NCI-H446 treated with DMSO at 0.1 percent for 48 hours (cell line): ENCODE results near the gene SENP8.
A peak's percentile ranks its signal among the peaks of the same experiment; 100 is the strongest.
"Not testable (repeated sequence)": the region's sequence is repeated elsewhere in the genome, so short reads cannot be mapped to it uniquely, and the experiment has no call there.

Experiments
- DNase-seq: peaks from one replicate; lab custom pipeline; 2025; lab: John Stamatoyannopoulos, UW

SENP8 gene

GRCh38 chr15:72118017-72118978 is at the start of gene SENP8, which contains the start of gene MYO9A:
Gene SENP8 (plus strand): TSS chr15:72118403. CDS start chr15:72139624, 21,221 bp downstream.
Gene MYO9A (minus strand): TSS chr15:72118150. CDS start chr15:72046563, 71,587 bp downstream.
- DNase-seq, result peak; percentile 93

GRCh38 chr15:72068856-72069255 is 49.3 kb upstream of the SENP8 start:
- no peak for DNase-seq

- DNase-seq, result no peak
These were observed 47.3 kb upstream of the SENP8 start for GRCh38 chr15:72070817-72071447.

- not testable (repeated sequence) for DNase-seq
These were observed 46.8 kb upstream of the SENP8 start for GRCh38 chr15:72071448-72071825.

- no peak for DNase-seq
These were observed 43.7 kb upstream of the SENP8 start for GRCh38 chr15:72074335-72075060.

GRCh38 chr15:72077950-72078349 is 40.3 kb upstream of the SENP8 start:
- no peak for DNase-seq

GRCh38 chr15:72078887-72079286 is 39.3 kb upstream of the SENP8 start:
- DNase-seq, result no peak

GRCh38 chr15:72082176-72082575 is 36.0 kb upstream of the SENP8 start:
- no peak for DNase-seq

- no peak for DNase-seq
These were observed 32.0 kb upstream of the SENP8 start for GRCh38 chr15:72086010-72086697.

GRCh38 chr15:72086920-72087648 is 31.1 kb upstream of the SENP8 start:
- no peak for DNase-seq

- no peak for DNase-seq
These were observed 26.2 kb upstream of the SENP8 start for GRCh38 chr15:72092006-72092405.

GRCh38 chr15:72092691-72093090 is 25.5 kb upstream of the SENP8 start:
- no peak for DNase-seq

GRCh38 chr15:72096796-72097195 is 21.4 kb upstream of the SENP8 start:
- no peak for DNase-seq

- no peak for DNase-seq
These were observed 20.2 kb upstream of the SENP8 start for GRCh38 chr15:72098040-72098439.

- DNase-seq, result no peak
These were observed 19.0 kb upstream of the SENP8 start for GRCh38 chr15:72099155-72099554.

GRCh38 chr15:72100551-72100950 is 17.7 kb upstream of the SENP8 start:
- DNase-seq, result not testable (repeated sequence)

- DNase-seq, result no peak
These were observed 13.1 kb upstream of the SENP8 start for GRCh38 chr15:72105111-72105510.

- no peak for DNase-seq
These were observed 12.1 kb upstream of the SENP8 start for GRCh38 chr15:72106068-72106467.

- DNase-seq, result no peak
These were observed 7.8 kb upstream of the SENP8 start for GRCh38 chr15:72110355-72110754.

- no peak for DNase-seq
These were observed 6.1 kb upstream of the SENP8 start for GRCh38 chr15:72112116-72112515.

GRCh38 chr15:72112805-72113204 is 5.4 kb upstream of the SENP8 start:
- no peak for DNase-seq
